Dermis microvascular lymphatic vessel endothelial cell (primary cell): ENCODE data around the gene HELT. TPM values are rescaled to one million over a fixed set of nuclear protein-coding genes. Genes with fewer than 3 reads are reported as not detected.
"Not testable (repeated sequence)": the region's sequence is repeated elsewhere in the genome, so short reads cannot be mapped to it uniquely, and the experiment has no call there.

Experiments used
- DNase-seq, 2 donors: peaks; one replicate each; pipeline versions ENCODE4 v3.0.0 to v3.0.0-alpha.2; 2010; ENCODE audit warnings: low read depth in 2 of 2
- total RNA-seq: library from RNA; depleted of rRNA; stranded (reverse); fragments of >200 nt; gene quantifications from 2 replicates; pipeline ENCODE4 v1.2.1, GENCODE V29; 2014

Gene HELT
- total RNA-seq, 1 donor from 2014 or later, result not detected

DNA sequence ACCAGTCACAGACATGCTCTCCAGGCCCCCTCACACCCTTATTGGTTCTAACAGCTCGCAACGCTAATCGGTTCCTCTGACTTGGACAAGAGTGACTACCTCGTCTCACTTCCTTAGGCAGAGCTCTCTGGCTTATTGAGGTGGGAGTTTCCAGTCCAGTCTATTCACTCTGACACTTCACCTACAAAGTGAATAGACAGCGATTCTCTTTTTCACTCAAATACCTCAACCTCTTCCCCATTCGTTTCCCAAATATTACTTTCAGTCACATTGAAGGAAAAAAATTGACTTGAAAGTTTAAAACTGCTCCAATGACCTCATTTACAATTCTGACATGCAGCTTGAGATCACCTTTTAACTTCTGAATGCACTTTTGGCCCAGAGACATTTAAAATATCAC, 17.7 kb downstream of the HELT start:
- no peak for DNase-seq

DNA sequence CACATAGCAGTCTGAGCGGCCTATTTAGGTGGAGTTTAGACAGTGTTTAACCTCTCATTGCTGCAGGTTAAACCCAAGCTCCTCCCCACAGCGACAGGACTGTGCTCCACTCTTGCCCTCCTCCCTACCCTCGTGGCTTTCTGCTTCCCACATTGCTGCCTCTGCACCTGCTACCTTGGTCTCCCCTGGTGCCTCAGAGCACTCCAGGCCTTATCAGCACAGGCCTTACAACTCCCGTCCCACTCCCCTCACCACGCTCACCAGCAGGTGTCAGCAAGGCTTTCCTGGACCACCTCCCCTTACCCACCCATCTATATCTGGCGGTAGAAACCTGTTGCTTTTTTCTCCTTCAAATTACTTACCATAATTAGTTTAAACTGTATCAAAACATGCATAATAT, 18.6 kb downstream of the HELT start:
- no peak for DNase-seq

DNA sequence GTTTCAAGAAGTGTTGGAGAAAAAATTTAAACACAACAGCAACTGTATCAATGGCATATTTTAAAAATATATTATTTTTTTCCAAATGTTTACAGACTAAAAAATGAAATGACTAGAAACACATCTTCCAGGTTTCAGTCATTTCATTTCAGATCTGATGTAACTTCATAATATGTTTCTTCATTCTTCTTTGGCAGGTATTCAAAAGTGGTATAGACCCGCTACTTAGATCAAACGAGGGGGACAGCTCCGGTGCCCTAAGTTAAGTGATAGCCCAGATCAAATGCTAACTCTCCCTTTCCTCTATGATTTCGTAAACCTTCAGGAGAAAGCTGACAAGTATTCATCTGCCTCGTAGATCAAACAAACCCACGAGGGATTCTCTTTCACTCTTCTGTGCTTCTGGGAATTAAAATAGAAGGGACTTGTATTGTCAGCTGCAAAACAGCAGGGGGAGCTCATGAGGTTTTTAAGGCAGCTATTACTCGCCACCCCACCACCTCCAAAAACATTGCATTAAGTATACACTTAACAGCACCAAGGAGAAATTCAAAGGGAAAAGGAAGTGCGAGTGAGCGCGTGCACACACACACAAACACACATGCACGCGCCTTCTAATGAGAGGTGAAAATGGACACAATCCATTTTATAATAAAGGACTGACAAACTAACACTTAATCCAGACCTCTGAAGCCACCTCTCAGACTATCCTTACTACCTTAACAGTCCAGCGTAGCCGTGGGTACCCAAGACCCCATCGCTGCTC, 21.4 kb downstream of the HELT start:
- peak; percentile 40 to 58 for DNase-seq

DNA sequence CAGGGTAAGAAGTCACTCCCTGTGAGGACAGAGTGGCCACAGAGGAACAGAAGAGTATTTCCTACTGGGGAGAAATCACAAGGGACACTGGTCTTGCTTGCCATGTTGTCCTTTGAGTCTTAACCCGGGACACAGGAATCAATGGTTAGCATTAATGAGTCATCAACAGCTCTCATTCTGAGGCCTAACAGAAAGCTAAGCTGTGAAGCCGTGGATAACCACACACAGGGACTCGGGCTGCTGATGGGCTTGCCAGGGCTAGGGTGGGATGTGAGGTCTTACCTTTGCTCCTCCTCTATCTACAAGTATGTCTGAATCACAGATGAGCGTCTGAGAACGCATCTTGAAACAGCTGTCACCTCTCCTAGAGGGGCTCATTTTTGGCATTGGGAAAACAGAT, 22.2 kb downstream of the HELT start:
- no peak for DNase-seq

DNA sequence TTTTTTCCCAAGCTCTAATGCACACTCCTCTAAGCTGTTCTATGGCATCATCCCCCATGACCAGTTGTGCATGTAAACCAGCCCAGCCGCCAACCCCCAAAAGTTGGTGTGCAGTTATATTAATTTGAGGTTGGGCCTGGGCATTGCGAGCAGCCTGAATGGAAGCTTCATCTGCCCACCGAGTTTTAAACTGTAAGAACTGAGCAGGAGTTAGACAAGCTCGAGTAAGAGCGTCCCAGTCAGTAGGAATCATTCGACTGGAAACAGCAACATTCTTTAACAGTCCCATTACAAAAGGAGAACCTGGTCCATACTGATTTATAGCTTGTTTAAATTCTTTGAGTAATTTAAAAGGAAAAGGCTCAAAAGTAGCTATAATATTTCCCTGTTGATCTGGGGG, 32.0 kb downstream of the HELT start:
- DNase-seq, result not testable (repeated sequence)

DNA sequence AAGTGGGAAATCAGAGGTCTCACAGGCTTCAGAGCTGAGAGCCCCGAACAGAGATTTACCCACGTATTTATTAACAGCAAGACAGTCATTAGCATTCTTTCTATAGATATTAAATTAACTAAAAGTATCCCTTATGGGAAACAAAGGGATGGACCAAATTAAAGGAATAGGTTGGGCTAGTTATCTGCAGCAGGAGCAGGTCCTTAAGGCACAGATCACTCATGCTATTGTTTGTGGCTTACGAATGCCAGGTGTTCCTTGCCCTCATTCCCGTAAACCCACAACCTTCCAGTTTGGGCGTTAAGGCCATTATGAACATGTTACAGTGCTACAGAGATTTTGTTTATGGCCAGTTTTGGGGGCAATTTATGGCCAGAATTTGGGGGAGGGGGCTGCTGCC, 33.0 kb downstream of the HELT start:
- DNase-seq, result not testable (repeated sequence)

DNA sequence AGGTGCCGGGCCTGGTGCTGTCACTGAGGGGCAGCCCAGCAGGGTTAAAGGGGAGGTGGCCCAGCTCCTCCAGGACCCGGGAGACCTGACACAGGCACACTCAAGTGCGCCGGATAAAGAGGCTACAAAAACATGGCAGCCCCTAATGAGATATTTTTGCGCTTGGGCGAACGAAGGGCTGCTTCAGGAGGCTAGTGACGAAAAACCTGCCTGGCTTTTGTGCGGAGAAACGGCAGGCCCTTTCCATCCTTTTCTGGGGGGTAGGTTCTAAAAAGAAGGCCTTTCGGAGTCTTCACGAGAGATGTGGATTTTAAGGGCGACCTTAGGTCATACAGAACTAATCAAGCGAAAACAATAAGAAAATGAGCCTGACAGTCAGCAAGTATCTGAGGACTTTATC, 35.5 kb downstream of the HELT start:
- DNase-seq, result no peak

DNA sequence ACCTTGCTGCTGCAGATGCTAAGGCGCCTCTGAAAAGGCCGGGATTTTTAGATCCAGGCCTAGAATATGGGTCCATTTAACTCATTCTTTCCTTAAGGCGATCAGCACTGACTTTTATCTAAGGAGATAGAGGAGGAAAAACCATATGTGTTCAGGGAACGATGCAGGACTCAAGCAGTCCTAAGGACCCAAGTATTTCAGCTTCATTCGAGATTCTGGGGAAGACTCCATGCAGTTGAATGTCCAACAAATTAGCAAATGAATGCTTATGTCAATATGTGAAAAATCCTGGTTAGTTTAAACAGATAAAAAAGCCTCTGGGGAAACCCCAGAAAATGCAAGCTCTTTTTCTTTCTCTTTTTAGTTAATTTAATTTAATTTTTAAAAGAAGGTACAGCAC, 36.0 kb downstream of the HELT start:
- DNase-seq, result no peak

DNA sequence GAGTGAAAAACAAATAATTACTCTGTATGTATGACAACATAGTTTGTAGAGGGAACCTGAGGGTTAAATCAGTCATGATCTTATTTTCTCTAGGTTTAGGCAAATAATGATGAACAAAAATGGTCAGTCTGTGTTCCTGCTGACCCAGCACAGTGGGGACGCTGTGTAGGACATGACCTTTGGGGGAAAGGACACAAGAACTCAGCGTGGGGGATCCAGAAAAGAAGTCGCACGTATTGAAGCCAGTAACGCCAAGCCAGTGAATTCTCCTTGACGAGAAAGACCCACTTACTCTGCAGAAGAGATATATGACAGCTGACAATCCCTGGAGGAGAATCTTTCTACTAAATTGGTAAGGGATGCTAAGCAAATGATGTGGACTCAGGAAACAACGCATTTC, 36.6 kb downstream of the HELT start:
- DNase-seq, result no peak

DNA sequence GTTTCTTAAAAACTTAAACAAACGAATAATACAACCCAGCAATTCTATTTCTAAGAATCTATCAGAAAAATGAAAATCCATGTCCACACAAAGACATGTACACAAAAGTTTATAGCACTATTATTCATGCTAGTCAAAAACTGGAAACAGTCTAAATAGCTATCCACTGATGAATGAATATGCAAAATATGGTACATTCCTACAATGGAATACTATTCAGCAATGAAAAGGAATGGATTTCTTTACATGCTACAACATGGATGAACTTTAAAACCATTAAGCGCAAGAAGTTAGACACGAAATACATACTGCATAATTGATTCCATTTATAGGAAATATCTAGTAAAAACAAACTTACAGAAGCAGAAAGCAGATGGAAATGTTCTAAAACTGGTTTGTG, 43.3 kb downstream of the HELT start:
- no peak for DNase-seq

DNA sequence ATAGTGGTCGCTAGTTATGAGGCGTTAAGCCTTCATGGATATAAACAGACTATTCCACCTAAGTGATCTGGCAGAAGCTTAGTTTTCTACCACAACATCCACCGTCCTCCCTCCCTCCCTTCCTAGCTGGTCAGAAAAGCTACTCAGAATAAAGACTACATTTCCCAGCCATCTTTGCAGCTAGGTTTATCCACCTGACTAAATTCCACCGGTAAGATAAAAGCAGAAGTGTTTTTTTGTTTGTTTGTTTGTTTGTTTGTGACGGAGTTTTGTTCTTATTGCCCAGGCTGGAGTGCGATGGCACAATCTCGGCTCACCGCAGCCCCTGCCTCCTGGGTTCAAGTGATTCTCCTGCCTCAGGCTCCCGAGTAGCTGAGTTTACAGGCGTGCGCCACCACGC, 44.3 kb downstream of the HELT start:
- DNase-seq, result no peak

DNA sequence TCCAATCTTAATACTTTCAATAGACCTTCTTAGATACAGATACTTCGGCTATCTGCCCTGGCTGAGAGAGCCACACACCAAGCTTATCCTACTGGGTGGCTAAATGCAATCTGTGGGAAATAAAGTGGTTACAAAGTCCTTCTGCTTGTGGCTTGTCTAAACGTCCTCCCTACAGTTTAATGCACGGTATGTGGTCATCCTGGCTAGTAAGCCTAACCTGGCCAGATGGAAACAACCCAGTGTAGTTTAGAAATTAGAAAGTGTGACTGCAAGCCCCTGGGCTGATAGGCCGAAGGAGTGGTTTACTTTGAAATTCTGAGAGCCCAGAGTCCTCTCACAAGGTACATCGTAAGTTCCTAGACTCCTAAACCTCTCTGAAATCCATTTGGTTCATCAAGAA, 47.9 kb downstream of the HELT start:
- no peak for DNase-seq

DNA sequence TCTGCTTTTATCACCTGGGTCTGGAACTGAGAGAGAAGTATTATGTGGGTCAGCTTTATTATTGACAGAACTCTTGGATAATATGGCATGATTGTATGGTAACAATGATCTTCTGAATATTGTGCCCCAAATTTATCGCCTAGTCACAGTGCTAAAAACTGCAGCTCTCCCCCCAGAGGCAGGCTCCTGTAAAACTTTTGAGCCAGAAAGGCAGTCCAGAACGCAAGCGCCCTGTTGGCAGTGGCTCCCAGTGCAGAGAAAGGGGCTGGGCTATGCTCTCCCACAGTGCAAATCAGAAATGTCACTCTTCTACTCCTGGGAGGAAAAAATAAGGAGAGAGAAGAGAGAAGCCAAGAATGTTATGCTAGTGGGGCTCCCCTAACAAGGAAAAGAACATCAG, 50.5 kb downstream of the HELT start:
- no peak for DNase-seq

Other genes starting within 250 kb of the HELT start
- 4.6 and 9.4 TPM in 2 replicates for gene ACSL1, start 192.5 kb upstream of the HELT start, total RNA-seq
- gene SLC25A4, start 124.8 kb downstream of the HELT start, total RNA-seq, result 5.7 and 5.9 TPM in 2 replicates
- gene CFAP97, start 185.5 kb downstream of the HELT start, total RNA-seq, result 21.4 and 25.0 TPM in 2 replicates
- 37.2 and 50.6 TPM in 2 replicates for gene SNX25, start 191.1 kb downstream of the HELT start, total RNA-seq